GM10847 (cell line): ENCODE data around the gene DCDC2.

Source experiments
- POLR2A ChIP-seq: IDR thresholded peaks from 2 replicates; pipeline ENCODE4 v1.6.1; 2011; ENCODE audit not compliant: insufficient read length; ENCODE audit errors: extremely low read depth

Gene DCDC2

DNA sequence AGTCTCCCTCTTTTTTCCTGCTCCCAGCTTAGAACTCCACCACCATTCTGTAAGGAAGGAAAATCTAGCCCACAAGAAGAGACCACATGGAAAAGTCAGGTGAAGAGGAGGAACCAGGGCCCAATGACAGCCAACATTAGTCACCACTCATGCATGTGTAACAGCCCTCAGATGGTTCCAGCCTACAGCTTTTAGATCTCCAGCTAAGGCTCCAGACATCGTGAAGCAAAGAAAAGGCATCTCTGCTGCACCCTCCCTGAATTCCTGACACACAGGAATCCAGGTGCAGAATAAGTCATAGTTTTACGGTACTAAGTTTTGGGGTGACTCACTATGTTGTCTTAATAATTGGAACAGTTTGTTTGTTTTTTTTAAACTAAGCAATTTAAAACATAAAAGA lies 25.5 kb downstream of the DCDC2 start:
- TF ChIP-seq POLR2A = no peak

GRCh38 chr6:24330137-24330732 lies 27.6 kb downstream of the DCDC2 start:
- TF ChIP-seq POLR2A = no peak

GRCh38 chr6:24329451-24329850 lies 28.4 kb downstream of the DCDC2 start:
- TF ChIP-seq POLR2A = no peak

DNA sequence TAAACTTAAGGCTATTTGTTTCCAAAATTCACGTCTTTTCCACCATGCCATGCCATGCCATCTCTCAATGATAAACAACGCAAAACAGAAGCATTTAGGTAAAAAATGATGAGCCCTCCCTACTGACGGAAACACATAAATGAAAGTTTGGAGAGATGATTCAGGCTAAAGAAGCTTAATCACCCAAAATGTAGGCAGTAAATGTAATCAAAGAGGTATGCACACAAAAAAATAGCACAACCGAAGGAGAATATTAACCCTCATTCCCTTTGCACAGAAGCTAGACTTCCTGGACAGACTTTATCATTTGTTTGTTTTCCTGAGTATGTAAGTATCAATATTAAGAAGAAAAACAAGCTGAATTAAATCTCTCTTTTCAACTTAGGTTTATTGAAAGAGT lies 28.8 kb downstream of the DCDC2 start:
- TF ChIP-seq POLR2A = no peak

GRCh38 chr6:24327756-24328155 lies 30.1 kb downstream of the DCDC2 start:
- TF ChIP-seq POLR2A = no peak

- TF ChIP-seq POLR2A = no peak
These were observed 31.9 kb downstream of the DCDC2 start for GRCh38 chr6:24325978-24326377.

DNA sequence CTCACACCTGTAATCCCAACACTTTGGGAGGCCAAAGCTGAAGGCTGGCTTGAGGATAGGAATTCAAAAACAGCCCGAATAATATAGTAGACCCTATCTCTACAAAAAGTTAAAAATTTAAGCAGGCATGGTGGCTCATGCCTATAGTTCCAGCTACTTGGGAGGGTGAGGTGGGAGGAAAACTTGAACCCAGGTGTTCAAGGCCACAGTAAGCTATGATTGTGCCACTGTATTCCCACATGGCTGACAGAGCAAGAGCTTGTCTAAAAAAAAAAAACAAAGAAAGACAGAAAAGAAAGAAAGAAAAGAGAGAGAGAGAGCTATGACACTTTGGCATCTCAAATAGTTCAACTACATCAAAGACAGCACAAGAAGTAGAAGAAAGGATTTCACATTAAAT lies 33.2 kb downstream of the DCDC2 start:
- TF ChIP-seq POLR2A = no peak

GRCh38 chr6:24323632-24324337 lies 34.1 kb downstream of the DCDC2 start:
- TF ChIP-seq POLR2A = no peak

- TF ChIP-seq POLR2A = no peak
These were observed 34.9 kb downstream of the DCDC2 start for GRCh38 chr6:24322924-24323323.

GRCh38 chr6:24321538-24322162 lies 36.2 kb downstream of the DCDC2 start:
- TF ChIP-seq POLR2A = no peak

DNA sequence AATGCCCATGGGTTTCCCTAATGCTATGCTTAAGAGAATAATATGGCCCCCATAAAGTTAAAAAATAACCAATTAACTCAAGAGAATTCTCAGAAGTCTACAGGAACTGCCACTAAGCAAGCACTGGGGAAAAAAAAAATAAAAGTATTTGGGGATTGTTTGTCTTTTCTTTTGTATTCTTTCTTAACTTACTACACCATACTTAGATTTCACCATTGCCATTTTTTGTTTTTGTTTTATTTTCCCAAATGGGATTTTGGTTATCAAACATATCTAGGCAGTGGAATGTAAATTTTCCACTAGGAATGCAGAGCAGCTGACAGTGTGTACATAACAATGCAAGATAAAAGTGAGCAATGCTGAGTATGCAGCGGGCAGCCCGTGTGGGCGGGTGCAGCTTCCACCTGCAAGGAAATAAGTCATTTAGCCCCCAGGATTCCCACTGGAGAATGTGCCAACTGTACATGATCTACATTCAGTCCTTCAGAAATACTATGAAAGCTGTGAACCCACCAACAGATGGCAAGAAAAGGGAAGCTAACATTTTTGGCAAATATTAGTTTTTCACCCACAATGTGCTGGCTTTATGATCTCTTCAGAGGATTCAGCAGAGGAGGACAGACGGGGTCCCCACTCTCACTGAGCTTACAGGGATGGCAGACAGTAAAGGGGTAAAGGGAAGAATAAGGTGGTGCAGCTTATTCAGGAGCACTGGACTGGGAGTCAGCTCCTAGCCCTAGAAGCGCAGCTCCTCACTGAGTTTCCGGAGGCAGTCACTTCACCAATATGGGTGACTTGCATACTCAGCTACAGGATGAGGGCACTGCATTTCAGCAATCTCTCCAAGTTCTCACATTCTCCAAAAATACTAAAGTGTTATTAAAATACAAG lies 44.4 kb downstream of the DCDC2 start:
- TF ChIP-seq POLR2A = no peak

DNA sequence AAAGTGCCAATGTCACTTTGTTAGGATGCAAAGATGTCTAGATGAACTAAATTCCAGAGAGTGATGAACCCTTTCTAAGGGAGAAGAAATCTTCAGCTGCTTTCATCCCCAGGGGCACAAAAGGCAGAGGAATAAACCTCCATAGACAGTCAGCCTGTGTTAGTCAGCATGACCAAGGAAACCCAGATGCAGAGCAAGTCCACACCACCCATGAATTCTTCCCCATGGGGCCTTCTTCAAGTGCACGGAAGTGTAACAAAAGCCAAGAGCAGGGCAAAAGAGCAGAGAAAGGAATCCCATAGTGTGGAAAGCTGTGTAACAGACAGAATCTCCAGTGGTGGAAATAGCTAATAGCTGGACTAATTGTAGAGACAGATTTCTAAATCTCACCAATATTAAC lies 50.0 kb downstream of the DCDC2 start:
- TF ChIP-seq POLR2A = no peak

- TF ChIP-seq POLR2A = no peak
These were observed 50.9 kb downstream of the DCDC2 start for GRCh38 chr6:24306936-24307335.

- TF ChIP-seq POLR2A = no peak
These were observed 51.8 kb downstream of the DCDC2 start for GRCh38 chr6:24306038-24306437.

DNA sequence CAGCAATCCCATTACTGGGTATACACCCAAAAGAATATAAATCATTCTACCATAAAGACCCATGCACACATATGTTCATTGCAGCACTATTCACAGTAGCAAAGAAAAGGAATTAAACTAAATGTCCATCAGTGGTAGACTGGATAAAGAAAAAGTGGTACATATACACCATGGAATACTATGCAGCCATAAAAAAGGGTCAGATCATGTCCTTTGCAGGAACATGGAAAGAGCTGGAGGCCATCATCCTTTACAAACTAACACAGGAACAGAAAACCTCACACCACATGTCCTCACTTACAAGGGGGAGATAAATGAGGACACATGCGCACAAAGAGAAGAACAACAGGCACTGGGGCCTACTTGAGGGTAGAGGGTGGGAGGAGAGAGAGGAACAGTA lies 60.9 kb downstream of the DCDC2 start:
- TF ChIP-seq POLR2A = no peak

DNA sequence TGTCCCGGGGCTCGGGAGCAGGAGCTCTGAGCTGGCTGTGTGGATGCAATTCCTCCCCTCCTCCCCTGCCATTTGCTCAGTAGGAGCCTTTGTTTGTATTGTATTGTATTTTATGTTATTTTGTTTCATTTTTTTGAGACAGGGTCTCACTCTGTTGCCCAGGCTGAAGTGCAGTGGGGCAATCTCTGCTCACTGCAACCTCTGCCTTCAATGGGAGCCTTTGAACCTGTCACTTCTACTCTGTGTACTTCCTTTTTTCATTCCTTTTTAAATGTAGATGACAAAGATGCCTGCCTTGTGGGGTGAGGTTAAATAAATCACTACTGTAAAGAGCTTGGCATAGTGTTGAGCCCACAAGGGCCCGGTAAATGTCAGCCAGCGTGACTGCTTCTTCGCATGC lies 70.6 kb downstream of the DCDC2 start:
- no peak for TF ChIP-seq POLR2A
